ENCODE results near the gene SIGLEC6.

Gene SIGLEC6

DNA sequence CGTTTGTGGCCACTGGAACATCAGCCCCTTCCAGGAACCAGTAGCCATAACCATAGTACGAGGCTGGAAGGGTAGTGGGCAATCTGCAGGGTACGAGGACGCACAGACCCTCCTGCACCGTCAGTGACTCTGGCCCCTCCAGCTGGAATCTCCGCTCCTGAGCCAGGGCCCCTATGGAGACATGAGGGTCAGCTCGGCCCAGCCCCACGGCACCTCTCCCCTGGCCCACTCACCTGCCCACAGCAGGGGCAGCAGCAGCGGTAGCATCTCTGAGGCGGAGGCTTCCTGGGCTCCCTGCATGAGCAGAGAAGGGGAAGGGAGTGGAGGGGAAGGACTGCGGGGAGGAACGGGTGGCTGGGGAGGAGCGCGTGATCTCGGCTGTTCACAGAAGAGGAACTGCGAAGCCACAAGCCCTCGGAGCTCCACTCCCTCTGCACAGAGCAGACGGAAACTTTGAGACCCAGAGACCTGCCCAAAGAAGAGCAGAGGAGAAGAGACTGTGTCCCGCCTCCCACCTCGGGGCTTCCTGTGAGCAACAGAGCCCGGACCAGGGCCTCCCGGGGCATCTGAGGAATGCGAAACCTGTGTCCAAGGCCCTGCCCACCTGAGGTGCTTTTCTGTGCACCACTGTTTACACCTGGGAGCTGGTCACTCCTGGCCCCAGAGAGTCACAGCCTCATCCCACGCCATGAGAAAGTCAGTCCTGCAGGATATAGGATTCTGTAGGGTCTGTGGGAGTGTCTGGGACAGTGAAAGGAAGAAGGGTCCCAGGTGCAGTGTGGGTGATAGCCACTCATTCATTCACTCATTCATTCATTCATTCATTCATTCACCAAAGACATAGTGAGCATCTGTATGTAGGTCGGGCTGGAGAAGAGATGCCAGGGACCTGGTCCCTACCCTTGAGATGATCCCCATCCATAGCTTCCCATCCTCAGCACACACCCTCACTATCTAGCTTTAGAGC is at the start of gene SIGLEC6:
Gene SIGLEC6, minus strand, starts transcription at position 322 of the 967 bp plus-strand sequence. Its CDS starts 22 bp downstream, at position 300.
- TF ChIP-seq ZFX (IDR thresholded peaks at IDR 0.05; ENCODE audit: borderline replicate concordance) = no peak
- TF ChIP-seq, protein P1, sequence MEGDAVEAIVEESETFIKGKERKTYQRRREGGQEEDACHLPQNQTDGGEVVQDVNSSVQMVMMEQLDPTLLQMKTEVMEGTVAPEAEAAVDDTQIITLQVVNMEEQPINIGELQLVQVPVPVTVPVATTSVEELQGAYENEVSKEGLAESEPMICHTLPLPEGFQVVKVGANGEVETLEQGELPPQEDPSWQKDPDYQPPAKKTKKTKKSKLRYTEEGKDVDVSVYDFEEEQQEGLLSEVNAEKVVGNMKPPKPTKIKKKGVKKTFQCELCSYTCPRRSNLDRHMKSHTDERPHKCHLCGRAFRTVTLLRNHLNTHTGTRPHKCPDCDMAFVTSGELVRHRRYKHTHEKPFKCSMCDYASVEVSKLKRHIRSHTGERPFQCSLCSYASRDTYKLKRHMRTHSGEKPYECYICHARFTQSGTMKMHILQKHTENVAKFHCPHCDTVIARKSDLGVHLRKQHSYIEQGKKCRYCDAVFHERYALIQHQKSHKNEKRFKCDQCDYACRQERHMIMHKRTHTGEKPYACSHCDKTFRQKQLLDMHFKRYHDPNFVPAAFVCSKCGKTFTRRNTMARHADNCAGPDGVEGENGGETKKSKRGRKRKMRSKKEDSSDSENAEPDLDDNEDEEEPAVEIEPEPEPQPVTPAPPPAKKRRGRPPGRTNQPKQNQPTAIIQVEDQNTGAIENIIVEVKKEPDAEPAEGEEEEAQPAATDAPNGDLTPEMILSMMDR (IDR thresholded peaks at IDR 0.05) = no peak
- no peak within 1 kb of the TSS for H3K27ac ChIP-seq

- TF ChIP-seq, protein P1 (IDR thresholded peaks at IDR 0.05) = no peak
- TF ChIP-seq ZFX (IDR thresholded peaks at IDR 0.05; ENCODE audit: borderline replicate concordance) = no peak
Measured at GRCh38 chr19:51576850-51577249, 45.4 kb upstream of the SIGLEC6 start.

DNA sequence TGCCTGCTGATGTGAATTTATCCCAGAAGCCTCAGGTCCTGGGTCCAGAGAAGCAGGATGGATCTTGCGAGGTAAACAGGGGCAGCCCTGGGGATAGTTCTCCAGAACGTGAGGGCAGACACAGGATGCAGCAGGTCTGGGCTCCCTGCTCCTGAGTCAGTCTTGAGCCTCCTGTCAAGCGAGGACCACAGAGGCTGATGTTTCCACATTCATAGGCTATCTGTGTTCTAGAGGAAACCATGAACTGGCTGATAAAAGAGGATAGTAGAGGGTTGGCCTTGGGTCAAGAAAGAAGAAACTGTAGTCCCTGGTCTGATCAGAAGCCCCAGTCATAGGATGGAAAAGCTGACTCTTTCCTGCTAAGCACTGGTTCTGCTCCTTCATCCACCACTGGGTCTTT is 41.9 kb upstream of the SIGLEC6 start:
- H3K27ac ChIP-seq = no peak overlapping the region
- TF ChIP-seq, protein P1 (IDR thresholded peaks at IDR 0.05) = no peak
- TF ChIP-seq ZFX (IDR thresholded peaks at IDR 0.05; ENCODE audit: borderline replicate concordance) = no peak

More at GRCh38 chr19:51576850-51577249, 45.4 kb upstream of the SIGLEC6 start:
- no peak overlapping the region for H3K27ac ChIP-seq

DNA sequence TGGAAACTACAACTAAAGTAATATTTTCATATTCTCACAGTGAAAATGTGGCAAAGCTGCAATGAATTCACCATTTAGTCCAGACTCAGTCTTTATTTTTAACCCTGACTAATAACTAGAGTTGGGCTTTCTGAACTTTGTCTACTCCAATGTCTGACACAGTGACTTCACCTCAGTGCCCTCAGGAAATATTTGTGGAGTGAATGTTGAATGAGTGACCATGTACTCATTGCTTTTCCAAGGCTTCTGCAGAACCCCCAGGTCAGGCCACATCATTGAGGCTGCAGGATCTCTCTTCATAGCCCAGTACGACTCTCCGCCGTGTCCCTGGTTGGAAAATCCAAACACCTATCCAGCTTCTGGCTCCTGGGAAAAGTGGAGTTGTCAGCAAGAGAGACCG is 41.4 kb upstream of the SIGLEC6 start:
- H3K27ac ChIP-seq = no peak overlapping the region
- no peak for TF ChIP-seq ZFX (IDR thresholded peaks at IDR 0.05; ENCODE audit: borderline replicate concordance)
- TF ChIP-seq, protein P1 (IDR thresholded peaks at IDR 0.05) = no peak

DNA sequence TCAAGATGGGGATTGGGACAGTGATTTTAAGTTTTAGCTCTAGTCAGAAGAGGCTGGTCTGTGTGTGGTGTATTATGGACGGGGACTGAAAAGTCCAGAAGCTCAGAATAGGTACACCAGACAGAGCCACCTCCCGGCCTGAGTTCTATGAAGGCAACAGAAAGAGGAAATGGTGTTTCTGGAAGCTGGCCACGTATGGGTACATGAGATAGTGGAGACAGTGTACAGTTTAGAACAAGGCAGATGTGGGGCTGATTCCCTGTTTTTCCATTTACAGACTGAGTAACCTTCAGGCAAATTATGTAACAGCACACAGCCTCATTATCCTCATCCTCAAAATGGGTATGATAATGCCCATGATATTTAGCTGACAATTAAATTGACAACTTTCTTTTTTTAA is 40.9 kb upstream of the SIGLEC6 start:
- no peak for TF ChIP-seq ZFX (IDR thresholded peaks at IDR 0.05; ENCODE audit: borderline replicate concordance)
- TF ChIP-seq, protein P1 (IDR thresholded peaks at IDR 0.05) = no peak
- no peak overlapping the region for H3K27ac ChIP-seq

DNA sequence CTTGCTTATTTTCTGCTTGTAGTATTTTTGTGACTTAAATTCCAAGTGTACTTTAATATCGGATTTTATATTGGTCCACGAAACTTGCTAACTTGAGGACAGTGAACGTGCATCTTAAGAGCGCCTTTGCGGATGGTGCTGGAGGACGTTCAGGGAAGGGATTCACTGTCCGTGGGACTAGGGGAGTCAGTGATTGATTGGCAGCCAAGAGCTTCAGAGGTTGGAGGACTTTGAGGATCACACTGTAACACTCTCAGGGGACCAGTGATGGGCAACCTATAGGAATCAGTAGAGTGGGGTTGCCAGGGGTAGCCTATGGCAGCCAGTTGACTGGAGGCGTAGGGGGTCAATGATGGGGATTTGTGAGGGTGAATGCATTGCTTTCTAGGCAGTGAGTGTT is 40.1 kb upstream of the SIGLEC6 start:
- TF ChIP-seq ZFX (IDR thresholded peaks at IDR 0.05; ENCODE audit: borderline replicate concordance) = no peak
- TF ChIP-seq, protein P1 (IDR thresholded peaks at IDR 0.05) = no peak
- no peak overlapping the region for H3K27ac ChIP-seq

DNA sequence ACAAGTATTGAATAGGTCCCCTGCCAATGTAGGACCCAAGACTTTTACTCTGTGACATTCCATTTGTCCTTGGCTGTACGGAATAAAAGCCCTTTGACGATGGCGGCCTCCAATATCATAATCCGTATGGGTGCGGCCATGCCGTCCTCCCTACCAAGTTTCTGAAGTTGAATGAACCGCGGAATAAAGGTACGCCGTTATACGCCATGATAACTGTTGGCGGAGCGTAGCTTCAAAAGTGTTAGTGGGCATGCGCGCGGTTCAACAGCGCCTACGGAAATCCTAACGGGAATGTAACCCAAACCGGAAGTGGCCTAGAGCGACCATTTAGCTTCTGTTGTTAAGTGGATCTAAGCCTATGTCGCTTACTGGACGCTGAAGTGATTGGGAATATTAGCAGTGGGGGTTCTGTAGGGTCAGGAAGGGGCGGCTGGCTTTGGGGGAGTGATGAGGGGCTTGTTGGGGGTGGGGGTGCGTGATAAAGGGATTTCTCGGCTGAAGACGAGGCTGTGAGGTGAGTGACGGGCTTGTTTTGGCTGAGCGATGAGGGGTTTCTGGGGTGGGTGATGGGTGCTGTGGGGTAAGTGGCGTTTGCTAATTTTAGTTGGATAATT is 39.6 kb upstream of the SIGLEC6 start, which contains the start of gene ZNF175:
Gene ZNF175, plus strand, starts transcription at position 322 of the 614 bp plus-strand sequence. CDS start 2,047 bp downstream, outside the sequence.
- H3K27ac ChIP-seq = no peak within 1 kb of the TSS
- TF ChIP-seq, protein P1 (IDR thresholded peaks at IDR 0.05) = no peak
- TF ChIP-seq ZFX (IDR thresholded peaks at IDR 0.05; ENCODE audit: borderline replicate concordance) = no peak
